ENCODE data around the gene BTBD1.
"Not testable (repeated sequence)": the region's sequence is repeated elsewhere in the genome, so short reads cannot be mapped to it uniquely, and the experiment has no call there.

Gene BTBD1

GRCh38 chr15:83092309-83092976, 25.4 kb upstream of the BTBD1 start:
- DNase-seq (ENCODE audit: low read depth), result no peak

- not testable (repeated sequence) for DNase-seq (ENCODE audit: low read depth)
Measured at GRCh38 chr15:83091965-83092308, 24.9 kb upstream of the BTBD1 start.

GRCh38 chr15:83090465-83090864, 23.4 kb upstream of the BTBD1 start:
- no peak for DNase-seq (ENCODE audit: low read depth)

GRCh38 chr15:83088876-83089275, 21.8 kb upstream of the BTBD1 start:
- no peak for DNase-seq (ENCODE audit: low read depth)

- no peak for DNase-seq (ENCODE audit: low read depth)
Measured at GRCh38 chr15:83087576-83087975, 20.5 kb upstream of the BTBD1 start.

- DNase-seq (ENCODE audit: low read depth), result not testable (repeated sequence)
Measured at GRCh38 chr15:83085864-83086552, 19.0 kb upstream of the BTBD1 start.

GRCh38 chr15:83085461-83085860, 18.4 kb upstream of the BTBD1 start:
- not testable (repeated sequence) for DNase-seq (ENCODE audit: low read depth)

GRCh38 chr15:83082730-83083386, 15.8 kb upstream of the BTBD1 start:
- DNase-seq (ENCODE audit: low read depth), result no peak

- no peak for DNase-seq (ENCODE audit: low read depth)
Measured at GRCh38 chr15:83081256-83082014, 14.4 kb upstream of the BTBD1 start.

- DNase-seq (ENCODE audit: low read depth), result no peak
Measured at GRCh38 chr15:83078712-83079111, 11.7 kb upstream of the BTBD1 start.

- no peak for DNase-seq (ENCODE audit: low read depth)
Measured at GRCh38 chr15:83077491-83078230, 10.6 kb upstream of the BTBD1 start.

GRCh38 chr15:83069211-83069642, 2.2 kb upstream of the BTBD1 start:
- peak; percentile 12 for DNase-seq (ENCODE audit: low read depth)

GRCh38 chr15:83068054-83068453, 1.0 kb upstream of the BTBD1 start:
- DNase-seq (ENCODE audit: low read depth), result no peak

GRCh38 chr15:83067638-83067962, 548 bp upstream of the BTBD1 start:
- DNase-seq (ENCODE audit: low read depth), result no peak

- no peak for DNase-seq (ENCODE audit: low read depth)
Measured at GRCh38 chr15:83066034-83066733, 868 bp downstream of the BTBD1 start.

- no peak for DNase-seq (ENCODE audit: low read depth)
Measured at GRCh38 chr15:83065431-83065830, 1.6 kb downstream of the BTBD1 start.

GRCh38 chr15:83064859-83065258, 2.2 kb downstream of the BTBD1 start:
- no peak for DNase-seq (ENCODE audit: low read depth)

- no peak for DNase-seq (ENCODE audit: low read depth)
Measured at GRCh38 chr15:83063551-83063950, 3.5 kb downstream of the BTBD1 start.

GRCh38 chr15:83062768-83063180, 4.3 kb downstream of the BTBD1 start:
- no peak for DNase-seq (ENCODE audit: low read depth)

- no peak for DNase-seq (ENCODE audit: low read depth)
Measured at GRCh38 chr15:83061680-83062079, 5.4 kb downstream of the BTBD1 start.

GRCh38 chr15:83057696-83058376, 9.2 kb downstream of the BTBD1 start:
- DNase-seq (ENCODE audit: low read depth), result no peak
